ENCODE data around the gene MR1. TPM values are rescaled to one million over a fixed set of nuclear protein-coding genes. Genes with fewer than 3 reads are reported as not detected.

MR1 gene
- total and polyA plus RNA-seq, 2 of the 13 experiments (the other 11 are each of a cell fraction or from before 2014, with no cell fraction given) = 7.7 to 10.4 TPM

DNA sequence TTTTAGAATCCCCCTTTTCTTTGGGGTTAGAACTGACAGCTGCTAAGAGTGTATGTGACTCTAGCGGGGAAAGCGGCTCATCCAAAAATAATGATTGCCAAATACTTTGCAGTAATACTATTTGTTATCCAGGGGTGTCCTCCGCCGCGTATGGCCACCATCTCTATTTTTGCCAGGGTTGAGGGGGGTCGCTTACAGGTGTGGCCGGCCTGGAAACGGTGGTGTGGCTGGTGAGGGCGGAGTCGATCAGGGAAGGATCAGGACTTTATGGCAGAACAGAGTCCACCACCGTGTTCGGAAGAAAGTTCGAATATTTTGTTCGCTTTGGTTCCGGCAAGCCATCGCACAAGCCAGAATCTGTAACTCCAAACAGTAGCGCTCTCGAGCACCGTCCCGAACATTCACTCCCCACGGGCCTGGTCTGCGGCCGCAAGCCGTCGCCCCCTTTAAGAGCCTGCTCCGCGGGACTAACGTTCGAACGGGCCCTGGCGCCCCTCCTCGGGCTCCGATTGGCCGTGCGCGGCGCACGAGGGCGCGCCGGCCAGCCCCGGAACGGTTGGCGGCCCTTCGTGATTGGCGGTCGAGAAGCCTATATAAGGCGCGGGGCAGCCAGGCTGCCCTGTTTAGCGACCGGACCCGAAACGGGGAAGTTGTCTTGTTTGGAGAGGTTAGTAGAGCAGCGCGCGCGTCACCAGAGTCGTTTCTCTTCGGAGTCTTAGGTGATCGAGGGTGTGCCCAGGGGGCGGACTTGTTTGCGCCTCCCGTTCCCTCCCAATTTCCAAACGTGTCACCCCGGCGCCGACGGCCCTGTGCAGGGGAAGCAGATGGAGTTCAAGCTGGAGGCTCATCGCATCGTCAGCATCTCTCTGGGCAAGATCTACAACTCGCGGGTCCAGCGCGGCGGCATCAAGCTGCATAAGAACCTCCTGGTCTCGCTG lies 54.6 kb downstream of the MR1 start, which contains the start of gene IER5 (continued):
- TF ChIP-seq JUNB (CRISPR knock-in tag; IDR thresholded peaks at IDR 0.05; ENCODE audit: borderline replicate concordance) (no peak), ZNF607 (CRISPR knock-in tag; IDR thresholded peaks at IDR 0.05; ENCODE audit: borderline replicate concordance) (peak; percentile 77; the same call in 1 of the 2 replicates), ZSCAN25 (CRISPR knock-in tag; IDR thresholded peaks at IDR 0.05) (peak; percentile 11; the same call in 1 of the 2 replicates), SNAI1 (CRISPR knock-in tag; IDR thresholded peaks at IDR 0.05; ENCODE audit: borderline replicate concordance) (no peak), ZNF644 (CRISPR knock-in tag; IDR thresholded peaks at IDR 0.05; ENCODE audit: low read depth) (no peak), SRSF4 (IDR thresholded peaks at IDR 0.05; ENCODE audit: low read depth, low read length, poor library complexity, severe bottlenecking) (no peak), PITX1 (CRISPR knock-in tag; IDR thresholded peaks at IDR 0.05) (peak; percentile 63; the same call in 1 of the 2 replicates), KLF12 (CRISPR knock-in tag; IDR thresholded peaks at IDR 0.05; ENCODE audit: borderline replicate concordance) (peak; percentile 71; the same call in 1 of the 2 replicates), POGZ (CRISPR knock-in tag; IDR thresholded peaks at IDR 0.05) (peak; percentile 90), FOXK2 (IDR thresholded peaks at IDR 0.05) (no peak), GTF3A (CRISPR knock-in tag; conservative IDR thresholded peaks at IDR 0.05) (no peak)
- TF ChIP-seq, protein P1, sequence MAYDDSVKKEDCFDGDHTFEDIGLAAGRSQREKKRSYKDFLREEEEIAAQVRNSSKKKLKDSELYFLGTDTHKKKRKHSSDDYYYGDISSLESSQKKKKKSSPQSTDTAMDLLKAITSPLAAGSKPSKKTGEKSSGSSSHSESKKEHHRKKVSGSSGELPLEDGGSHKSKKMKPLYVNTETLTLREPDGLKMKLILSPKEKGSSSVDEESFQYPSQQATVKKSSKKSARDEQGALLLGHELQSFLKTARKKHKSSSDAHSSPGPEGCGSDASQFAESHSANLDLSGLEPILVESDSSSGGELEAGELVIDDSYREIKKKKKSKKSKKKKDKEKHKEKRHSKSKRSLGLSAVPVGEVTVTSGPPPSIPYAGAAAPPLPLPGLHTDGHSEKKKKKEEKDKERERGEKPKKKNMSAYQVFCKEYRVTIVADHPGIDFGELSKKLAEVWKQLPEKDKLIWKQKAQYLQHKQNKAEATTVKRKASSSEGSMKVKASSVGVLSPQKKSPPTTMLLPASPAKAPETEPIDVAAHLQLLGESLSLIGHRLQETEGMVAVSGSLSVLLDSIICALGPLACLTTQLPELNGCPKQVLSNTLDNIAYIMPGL (CRISPR knock-in tag; IDR thresholded peaks at IDR 0.05; ENCODE audit: borderline replicate concordance in 1 of 2, low read depth in 1 of 2) = peak; percentile 19 to 43; a peak in 3 of 4 replicates
- TF ChIP-seq, protein P2, sequence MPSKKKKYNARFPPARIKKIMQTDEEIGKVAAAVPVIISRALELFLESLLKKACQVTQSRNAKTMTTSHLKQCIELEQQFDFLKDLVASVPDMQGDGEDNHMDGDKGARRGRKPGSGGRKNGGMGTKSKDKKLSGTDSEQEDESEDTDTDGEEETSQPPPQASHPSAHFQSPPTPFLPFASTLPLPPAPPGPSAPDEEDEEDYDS (CRISPR knock-in tag; IDR thresholded peaks at IDR 0.05) = peak; percentile 99
- TF ChIP-seq, protein P3, sequence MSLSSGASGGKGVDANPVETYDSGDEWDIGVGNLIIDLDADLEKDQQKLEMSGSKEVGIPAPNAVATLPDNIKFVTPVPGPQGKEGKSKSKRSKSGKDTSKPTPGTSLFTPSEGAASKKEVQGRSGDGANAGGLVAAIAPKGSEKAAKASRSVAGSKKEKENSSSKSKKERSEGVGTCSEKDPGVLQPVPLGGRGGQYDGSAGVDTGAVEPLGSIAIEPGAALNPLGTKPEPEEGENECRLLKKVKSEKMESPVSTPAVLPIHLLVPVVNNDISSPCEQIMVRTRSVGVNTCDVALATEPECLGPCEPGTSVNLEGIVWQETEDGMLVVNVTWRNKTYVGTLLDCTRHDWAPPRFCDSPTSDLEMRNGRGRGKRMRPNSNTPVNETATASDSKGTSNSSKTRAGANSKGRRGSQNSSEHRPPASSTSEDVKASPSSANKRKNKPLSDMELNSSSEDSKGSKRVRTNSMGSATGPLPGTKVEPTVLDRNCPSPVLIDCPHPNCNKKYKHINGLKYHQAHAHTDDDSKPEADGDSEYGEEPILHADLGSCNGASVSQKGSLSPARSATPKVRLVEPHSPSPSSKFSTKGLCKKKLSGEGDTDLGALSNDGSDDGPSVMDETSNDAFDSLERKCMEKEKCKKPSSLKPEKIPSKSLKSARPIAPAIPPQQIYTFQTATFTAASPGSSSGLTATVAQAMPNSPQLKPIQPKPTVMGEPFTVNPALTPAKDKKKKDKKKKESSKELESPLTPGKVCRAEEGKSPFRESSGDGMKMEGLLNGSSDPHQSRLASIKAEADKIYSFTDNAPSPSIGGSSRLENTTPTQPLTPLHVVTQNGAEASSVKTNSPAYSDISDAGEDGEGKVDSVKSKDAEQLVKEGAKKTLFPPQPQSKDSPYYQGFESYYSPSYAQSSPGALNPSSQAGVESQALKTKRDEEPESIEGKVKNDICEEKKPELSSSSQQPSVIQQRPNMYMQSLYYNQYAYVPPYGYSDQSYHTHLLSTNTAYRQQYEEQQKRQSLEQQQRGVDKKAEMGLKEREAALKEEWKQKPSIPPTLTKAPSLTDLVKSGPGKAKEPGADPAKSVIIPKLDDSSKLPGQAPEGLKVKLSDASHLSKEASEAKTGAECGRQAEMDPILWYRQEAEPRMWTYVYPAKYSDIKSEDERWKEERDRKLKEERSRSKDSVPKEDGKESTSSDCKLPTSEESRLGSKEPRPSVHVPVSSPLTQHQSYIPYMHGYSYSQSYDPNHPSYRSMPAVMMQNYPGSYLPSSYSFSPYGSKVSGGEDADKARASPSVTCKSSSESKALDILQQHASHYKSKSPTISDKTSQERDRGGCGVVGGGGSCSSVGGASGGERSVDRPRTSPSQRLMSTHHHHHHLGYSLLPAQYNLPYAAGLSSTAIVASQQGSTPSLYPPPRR (CRISPR knock-in tag; IDR thresholded peaks at IDR 0.05; ENCODE audit: borderline replicate concordance) = 0 out of 2 replicates have a peak, but pooled peaks have one; percentile 9
- TF ChIP-seq, protein P4, sequence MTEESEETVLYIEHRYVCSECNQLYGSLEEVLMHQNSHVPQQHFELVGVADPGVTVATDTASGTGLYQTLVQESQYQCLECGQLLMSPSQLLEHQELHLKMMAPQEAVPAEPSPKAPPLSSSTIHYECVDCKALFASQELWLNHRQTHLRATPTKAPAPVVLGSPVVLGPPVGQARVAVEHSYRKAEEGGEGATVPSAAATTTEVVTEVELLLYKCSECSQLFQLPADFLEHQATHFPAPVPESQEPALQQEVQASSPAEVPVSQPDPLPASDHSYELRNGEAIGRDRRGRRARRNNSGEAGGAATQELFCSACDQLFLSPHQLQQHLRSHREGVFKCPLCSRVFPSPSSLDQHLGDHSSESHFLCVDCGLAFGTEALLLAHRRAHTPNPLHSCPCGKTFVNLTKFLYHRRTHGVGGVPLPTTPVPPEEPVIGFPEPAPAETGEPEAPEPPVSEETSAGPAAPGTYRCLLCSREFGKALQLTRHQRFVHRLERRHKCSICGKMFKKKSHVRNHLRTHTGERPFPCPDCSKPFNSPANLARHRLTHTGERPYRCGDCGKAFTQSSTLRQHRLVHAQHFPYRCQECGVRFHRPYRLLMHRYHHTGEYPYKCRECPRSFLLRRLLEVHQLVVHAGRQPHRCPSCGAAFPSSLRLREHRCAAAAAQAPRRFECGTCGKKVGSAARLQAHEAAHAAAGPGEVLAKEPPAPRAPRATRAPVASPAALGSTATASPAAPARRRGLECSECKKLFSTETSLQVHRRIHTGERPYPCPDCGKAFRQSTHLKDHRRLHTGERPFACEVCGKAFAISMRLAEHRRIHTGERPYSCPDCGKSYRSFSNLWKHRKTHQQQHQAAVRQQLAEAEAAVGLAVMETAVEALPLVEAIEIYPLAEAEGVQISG (CRISPR knock-in tag; IDR thresholded peaks at IDR 0.05) = peak; percentile 61; the same call in 1 of the 2 replicates
